Astrocyte (in vitro differentiated cells and primary cell): ENCODE data around the gene BRSK1. TPM values are rescaled to one million over a fixed set of nuclear protein-coding genes. Genes with fewer than 3 reads are reported as not detected.

ENCODE experiments used
- DNase-seq: peaks from one replicate; pipeline ENCODE4 v3.0.0-alpha.2; 2010; ENCODE audit warnings: low read depth
- FAIRE-seq: peaks from 2 replicates; lab custom pipeline; 2011; peaks lifted over from hg19 to GRCh38; lab: Jason Lieb, UNC
- H2AFZ ChIP-seq: 2 replicates; pipeline ENCODE4 v1.6.0; 2012; ENCODE audit warnings: low read depth, low read length, inconsistent platforms
- H3K27ac ChIP-seq: 2 replicates; pipeline ENCODE4 v1.5.1; 2011; ENCODE audit warnings: low read depth, low read length, inconsistent platforms
- H3K27me3 ChIP-seq: 2 replicates; pipeline ENCODE4 v1.6.0; 2011; ENCODE audit warnings: low read length, inconsistent platforms; ENCODE audit not compliant: insufficient read depth
- H3K36me3 ChIP-seq: 2 replicates; pipeline ENCODE4 v1.5.1; 2011; ENCODE audit warnings: low read length, inconsistent platforms; ENCODE audit not compliant: insufficient read depth
- H3K4me1 ChIP-seq: 2 replicates; pipeline ENCODE4 v1.5.1; 2011; ENCODE audit warnings: low read length, inconsistent platforms; ENCODE audit not compliant: insufficient read depth
- H3K4me2 ChIP-seq: 2 replicates; pipeline ENCODE4 v1.6.0; 2012; ENCODE audit warnings: low read length, inconsistent platforms
- H3K4me3 ChIP-seq: 2 replicates; pipeline ENCODE4 v1.5.1; 2011; ENCODE audit warnings: low read depth, mild to moderate bottlenecking, low read length, inconsistent platforms; ENCODE audit not compliant: insufficient read depth
- H3K79me2 ChIP-seq: 2 replicates; pipeline ENCODE4 v1.6.0; 2012; ENCODE audit warnings: mild to moderate bottlenecking, low read length, inconsistent platforms; ENCODE audit not compliant: insufficient read depth
- H3K9ac ChIP-seq: 2 replicates; pipeline ENCODE4 v1.6.0; 2012; ENCODE audit warnings: mild to moderate bottlenecking, low read length, inconsistent platforms
- H3K9me3 ChIP-seq: 2 replicates; pipeline ENCODE4 v1.5.1; 2012; ENCODE audit warnings: low read depth, mild to moderate bottlenecking, low read length, inconsistent platforms; ENCODE audit not compliant: insufficient read depth
- H4K20me1 ChIP-seq: 2 replicates; pipeline ENCODE4 v1.6.0; 2012; ENCODE audit warnings: low read length, inconsistent platforms; ENCODE audit not compliant: insufficient read depth
- H3K27ac Mint-ChIP-seq: one replicate; pipeline ENCODE4 v1.8.0; 2021; ENCODE audit warnings: mild to moderate bottlenecking, mixed read lengths; ENCODE audit not compliant: unreplicated experiment
- H3K27me3 Mint-ChIP-seq: one replicate; pipeline ENCODE4 v1.8.0; 2021; ENCODE audit warnings: low read depth, mixed read lengths; ENCODE audit not compliant: unreplicated experiment
- H3K36me3 Mint-ChIP-seq: one replicate; pipeline ENCODE4 v1.8.0; 2021; ENCODE audit warnings: low read depth, mixed read lengths; ENCODE audit not compliant: unreplicated experiment
- H3K4me1 Mint-ChIP-seq: one replicate; pipeline ENCODE4 v1.8.0; 2021; ENCODE audit warnings: low read depth, mixed read lengths; ENCODE audit not compliant: unreplicated experiment
- H3K4me3 Mint-ChIP-seq: one replicate; pipeline ENCODE4 v1.8.0; 2021; ENCODE audit warnings: mild to moderate bottlenecking, moderate library complexity, mixed read lengths; ENCODE audit not compliant: unreplicated experiment
- H3K9me3 Mint-ChIP-seq: one replicate; pipeline ENCODE4 v1.8.0; 2021; ENCODE audit warnings: mild to moderate bottlenecking, mixed read lengths; ENCODE audit not compliant: unreplicated experiment
- EZH2 ChIP-seq: IDR thresholded peaks from 2 replicates; pipeline ENCODE4 v1.6.1; 2012; ENCODE audit warnings: mild to moderate bottlenecking, low read length, inconsistent platforms; ENCODE audit not compliant: insufficient read depth
- total RNA-seq: library from RNA; stranded (reverse); gene quantifications from 2 replicates; pipeline ENCODE4 v1.2.1, GENCODE V29; 2021
- TF ChIP-seq, protein P1 (sequence below): IDR thresholded peaks from 2 replicates; pipeline ENCODE4 v1.5.1; 2011; ENCODE audit warnings: low read depth, mild to moderate bottlenecking, inconsistent platforms, low read length, moderate library complexity; ENCODE audit not compliant: insufficient read depth

Gene BRSK1
- total RNA-seq, 1 donor from 2014 or later, result 18.8 TPM

DNA sequence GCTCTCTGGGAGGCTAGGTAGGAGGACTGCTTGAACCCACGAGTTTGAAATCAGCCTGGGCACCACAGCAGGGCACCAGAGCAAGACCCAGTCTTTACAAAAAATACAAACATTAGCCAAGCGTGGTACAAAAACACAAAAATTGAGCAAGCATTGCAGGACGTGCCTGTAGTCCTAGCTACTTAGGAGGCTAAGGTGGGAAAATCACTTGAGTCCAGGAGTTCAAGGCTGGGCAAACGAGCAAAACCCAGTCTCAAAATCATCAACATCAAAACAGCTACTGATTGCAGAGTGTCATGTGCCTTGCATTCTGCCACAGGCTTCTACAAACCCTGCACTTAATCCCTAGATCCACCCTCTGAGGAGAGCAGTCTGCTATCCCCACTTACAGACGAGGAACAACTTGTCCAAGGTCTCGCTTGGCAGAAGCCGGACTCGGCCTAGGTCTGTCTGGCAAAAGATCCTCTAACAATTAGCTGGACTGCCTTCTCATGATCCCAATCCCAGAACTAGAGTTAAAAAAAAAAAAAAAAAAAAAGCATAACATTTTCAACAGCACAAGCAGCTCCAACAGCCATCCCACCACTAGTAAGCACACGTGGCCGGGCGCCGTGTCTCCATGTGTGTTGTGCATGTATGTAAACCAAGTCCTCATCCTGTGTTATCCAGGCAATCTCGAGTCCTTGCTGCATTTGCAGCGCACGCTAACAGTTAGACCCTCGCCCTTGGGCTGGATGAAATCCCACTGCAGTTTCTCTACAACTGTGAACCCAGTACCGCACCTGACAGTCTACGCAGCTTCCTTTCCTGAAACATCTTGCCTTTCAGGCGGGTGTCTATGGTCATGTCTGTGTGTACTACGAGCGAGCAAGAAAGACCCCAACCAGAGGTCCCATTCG, 27.0 kb upstream of the BRSK1 start:
- Histone ChIP-seq H3K4me3 (peak overlapping the region; percentile 85), H3K27ac (no peak overlapping the region), H3K4me1 (peaks cover 36% of the 10 kb centered on the region), H4K20me1 (peaks cover 64% of the 10 kb centered on the region), H2AFZ (no peak overlapping the region), H3K27me3 (no peaks in the 10 kb centered on the region), H3K4me2 (peak overlapping the region; percentile 100), H3K9me3 (no peaks in the 10 kb centered on the region), H3K9ac (peak overlapping the region; percentile 96), H3K36me3 (no peaks in the 10 kb centered on the region), H3K79me2 (peaks cover 70% of the 10 kb centered on the region)
- H3K4me1 Mint-ChIP-seq, result peaks cover 30% of the 10 kb centered on the region
- FAIRE-seq (no peak), DNase-seq (no peak)
- H3K9me3 Mint-ChIP-seq, result no peaks in the 10 kb centered on the region
- H3K4me3 Mint-ChIP-seq, result peak overlapping the region; percentile 99
- no peaks in the 10 kb centered on the region for H3K27me3 Mint-ChIP-seq
- TF ChIP-seq, protein P1, sequence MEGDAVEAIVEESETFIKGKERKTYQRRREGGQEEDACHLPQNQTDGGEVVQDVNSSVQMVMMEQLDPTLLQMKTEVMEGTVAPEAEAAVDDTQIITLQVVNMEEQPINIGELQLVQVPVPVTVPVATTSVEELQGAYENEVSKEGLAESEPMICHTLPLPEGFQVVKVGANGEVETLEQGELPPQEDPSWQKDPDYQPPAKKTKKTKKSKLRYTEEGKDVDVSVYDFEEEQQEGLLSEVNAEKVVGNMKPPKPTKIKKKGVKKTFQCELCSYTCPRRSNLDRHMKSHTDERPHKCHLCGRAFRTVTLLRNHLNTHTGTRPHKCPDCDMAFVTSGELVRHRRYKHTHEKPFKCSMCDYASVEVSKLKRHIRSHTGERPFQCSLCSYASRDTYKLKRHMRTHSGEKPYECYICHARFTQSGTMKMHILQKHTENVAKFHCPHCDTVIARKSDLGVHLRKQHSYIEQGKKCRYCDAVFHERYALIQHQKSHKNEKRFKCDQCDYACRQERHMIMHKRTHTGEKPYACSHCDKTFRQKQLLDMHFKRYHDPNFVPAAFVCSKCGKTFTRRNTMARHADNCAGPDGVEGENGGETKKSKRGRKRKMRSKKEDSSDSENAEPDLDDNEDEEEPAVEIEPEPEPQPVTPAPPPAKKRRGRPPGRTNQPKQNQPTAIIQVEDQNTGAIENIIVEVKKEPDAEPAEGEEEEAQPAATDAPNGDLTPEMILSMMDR, result no peak
- TF ChIP-seq EZH2, result no peak
- H3K27ac Mint-ChIP-seq, result peak overlapping the region; percentile 80
- peaks cover 1% of the 10 kb centered on the region for H3K36me3 Mint-ChIP-seq

DNA sequence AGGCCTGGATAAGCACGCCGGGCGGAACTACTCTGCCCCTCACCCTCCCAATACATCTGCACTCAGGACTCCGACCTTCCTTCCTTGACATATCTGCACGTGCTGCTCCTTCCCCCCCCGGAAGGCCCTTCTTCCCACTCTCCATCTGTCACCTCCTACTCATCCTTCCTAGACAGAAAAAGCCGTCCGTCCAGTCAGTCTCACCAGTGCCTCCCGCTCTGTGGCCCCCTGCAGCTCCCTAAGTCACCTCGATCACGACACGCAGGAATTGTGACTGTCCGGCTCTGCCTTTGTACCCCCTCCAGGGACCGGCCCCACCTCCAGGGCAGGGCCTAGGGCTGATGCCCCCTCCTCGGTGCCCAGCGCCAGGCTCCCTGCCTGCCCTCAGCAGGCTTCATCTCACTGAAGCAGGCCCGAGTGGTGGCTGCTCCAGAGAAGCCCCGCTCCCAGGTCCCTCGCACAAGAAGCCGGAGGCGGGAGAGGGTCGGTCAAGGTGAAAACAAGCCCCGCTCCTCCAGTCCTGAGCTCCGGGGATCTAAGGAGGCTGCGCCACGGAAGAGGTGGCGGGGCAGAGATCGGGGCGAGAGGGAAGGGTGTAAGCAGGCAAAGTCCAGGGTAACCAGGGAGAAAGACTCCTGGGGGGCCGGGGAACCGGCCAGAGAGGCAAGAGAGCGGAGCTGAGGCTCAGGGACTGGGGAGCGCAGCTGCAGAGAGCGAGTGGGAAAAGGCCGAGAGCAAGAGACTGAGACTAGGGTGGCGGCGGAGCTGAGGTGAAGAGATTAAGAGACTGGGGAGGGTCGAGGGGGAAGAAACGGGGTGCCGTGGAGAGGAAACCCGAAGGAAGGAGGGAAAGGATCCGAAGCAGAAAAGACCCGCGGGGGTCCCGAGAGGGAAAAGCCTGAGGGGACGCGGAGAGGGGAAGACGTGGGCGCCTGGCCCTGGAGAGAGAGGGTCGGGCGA, 26.1 kb upstream of the BRSK1 start:
- Mint-ChIP-seq H3K4me1 (peaks cover 29% of the 10 kb centered on the region), H3K9me3 (no peaks in the 10 kb centered on the region), H3K27me3 (no peaks in the 10 kb centered on the region), H3K36me3 (peaks cover 4% of the 10 kb centered on the region), H3K27ac (peak overlapping the region; percentile 93), H3K4me3 (peak overlapping the region; percentile 99)
- peak overlapping the region; percentile 96 for H3K9ac ChIP-seq
- no peak overlapping the region for H2AFZ ChIP-seq
- no peaks in the 10 kb centered on the region for H3K9me3 ChIP-seq
- H3K4me3 ChIP-seq, result peak overlapping the region; percentile 85
- no peaks in the 10 kb centered on the region for H3K36me3 ChIP-seq
- peaks cover 60% of the 10 kb centered on the region for H3K79me2 ChIP-seq
- H3K4me1 ChIP-seq, result peaks cover 33% of the 10 kb centered on the region
- H3K27me3 ChIP-seq, result no peaks in the 10 kb centered on the region
- TF ChIP-seq, protein P1, result no peak
- no peak for TF ChIP-seq EZH2
- FAIRE-seq, result no peak
- H3K27ac ChIP-seq, result peak overlapping the region; percentile 44
- peak overlapping the region; percentile 100 for H3K4me2 ChIP-seq
- DNase-seq, result no peak
- H4K20me1 ChIP-seq, result peaks cover 55% of the 10 kb centered on the region
